RWPE2 (cell line): ENCODE results near the gene EXD3.

Experiments
- ATAC-seq: fragments of 200-7000 bp; cut with Tn5 transposase; 3 replicates; pipeline ENCODE4 v1.9.1; 2021; ENCODE audit warnings: low read depth
- DNase-seq: peaks from one replicate; pipeline ENCODE4 v3.0.0-alpha.2; 2020; ENCODE audit warnings: low spot score
- H3K27ac ChIP-seq: fragments of 450-650 bp; 2 replicates; pipeline ENCODE4 v1.5.1; 2017; ENCODE audit warnings: mild to moderate bottlenecking; ENCODE audit not compliant: poor library complexity, severe bottlenecking
- H3K27me3 ChIP-seq: fragments of 250-450 bp; sonication (Bioruptor Pico); 2 replicates; pipeline ENCODE4 v1.5.1; 2021; ENCODE audit warnings: mild to moderate bottlenecking, moderate library complexity; ENCODE audit not compliant: insufficient read depth, poor library complexity, severe bottlenecking
- H3K36me3 ChIP-seq: fragments of 250-450 bp; sonication (Bioruptor Pico); 2 replicates; pipeline ENCODE4 v1.5.1; 2020; ENCODE audit warnings: low read depth, mild to moderate bottlenecking, moderate library complexity
- H3K4me1 ChIP-seq: fragments of 250-450 bp; sonication (Bioruptor Pico); 2 replicates; pipeline ENCODE4 v1.5.1; 2021; ENCODE audit warnings: mild to moderate bottlenecking, moderate library complexity; ENCODE audit not compliant: insufficient read depth, poor library complexity, severe bottlenecking
- H3K4me3 ChIP-seq: fragments of 250-450 bp; sonication (Bioruptor Pico); 2 replicates; pipeline ENCODE4 v1.5.1; 2021; ENCODE audit warnings: mild to moderate bottlenecking, moderate library complexity; ENCODE audit not compliant: severe bottlenecking
- H3K9me3 ChIP-seq: fragments of 250-450 bp; sonication (Bioruptor Pico); 2 replicates; pipeline ENCODE4 v1.5.1; 2021; ENCODE audit warnings: mild to moderate bottlenecking, moderate library complexity; ENCODE audit not compliant: severe bottlenecking
- CTCF ChIP-seq: fragments of 450-650 bp; IDR thresholded peaks from one replicate; pipeline ENCODE4 v1.5.1; 2017; ENCODE audit warnings: mild to moderate bottlenecking, moderate library complexity; ENCODE audit not compliant: poor library complexity, severe bottlenecking

Gene EXD3

GRCh38 chr9:137366445-137366810 lies 56.5 kb downstream of the EXD3 start:
- H3K4me3 ChIP-seq: no peak overlapping the region
- no peaks in the 10 kb centered on the region for H3K9me3 ChIP-seq
- H3K27ac ChIP-seq: no peak overlapping the region
- TF ChIP-seq CTCF: no peak
- H3K27me3 ChIP-seq: no peaks in the 10 kb centered on the region
- H3K4me1 ChIP-seq: no peaks in the 10 kb centered on the region
- DNase-seq (peak; percentile 38), ATAC-seq (no peak)
- no peaks in the 10 kb centered on the region for H3K36me3 ChIP-seq

DNA sequence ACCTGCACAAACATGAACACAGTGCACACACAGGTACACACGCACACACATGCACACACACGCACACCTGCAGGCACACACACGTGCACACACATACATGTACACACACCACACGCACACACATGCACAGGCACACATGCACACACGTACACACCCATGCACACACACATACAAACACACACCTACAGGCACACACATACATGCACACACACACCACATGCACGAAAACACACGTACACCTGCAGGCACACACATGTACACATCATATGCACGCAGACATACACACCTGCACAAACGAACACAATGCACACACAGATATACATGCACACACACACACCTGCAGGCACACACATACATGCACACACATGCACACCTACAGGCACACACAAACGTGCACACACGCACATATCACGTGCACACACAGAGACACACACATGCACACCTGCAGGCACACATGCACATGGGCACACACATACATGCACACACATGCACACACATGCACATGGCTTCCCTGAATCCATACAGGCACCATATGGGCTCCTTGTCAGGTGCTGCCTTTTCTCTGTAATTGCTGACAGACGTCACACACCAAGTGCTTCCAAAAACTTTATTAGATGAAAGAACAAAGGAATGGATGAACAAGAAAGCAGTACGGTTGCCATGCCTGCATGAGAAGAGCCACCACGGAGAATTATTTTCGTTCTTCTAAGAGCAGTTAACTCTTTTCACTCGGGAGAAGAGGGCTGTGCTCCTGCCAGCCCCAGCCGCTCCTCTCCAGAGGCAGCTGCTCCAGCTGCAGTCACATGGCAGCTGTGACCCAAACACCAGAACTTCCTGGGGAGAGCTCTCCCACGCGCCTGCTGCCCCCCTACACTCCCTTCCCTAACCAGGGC lies 57.2 kb downstream of the EXD3 start:
- Histone ChIP-seq H3K9me3 (no peaks in the 10 kb centered on the region), H3K27me3 (no peaks in the 10 kb centered on the region), H3K27ac (no peak overlapping the region), H3K36me3 (no peaks in the 10 kb centered on the region), H3K4me3 (no peak overlapping the region), H3K4me1 (no peaks in the 10 kb centered on the region)
- TF ChIP-seq CTCF: no peak
- peak; percentile 12 for DNase-seq
- no peak for ATAC-seq

DNA sequence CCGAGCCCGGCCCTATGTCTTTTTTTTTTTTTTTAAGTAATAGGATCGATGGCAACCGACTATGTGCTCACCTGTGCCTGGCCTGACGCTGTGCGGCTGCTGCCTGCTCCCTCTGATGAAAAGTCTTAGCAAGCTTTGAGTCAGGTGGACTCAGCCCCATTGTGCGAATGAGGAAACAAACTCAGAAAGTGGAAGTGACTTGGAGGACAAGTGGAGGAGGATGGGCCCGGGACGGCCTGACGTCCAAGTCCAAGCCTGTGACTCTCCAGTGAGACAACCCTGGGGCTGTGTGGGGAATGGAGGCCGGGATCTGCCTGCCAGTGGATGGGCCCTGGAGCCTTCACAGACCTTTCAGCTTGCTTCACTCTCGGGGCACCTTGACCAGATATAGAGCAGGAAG lies 57.9 kb downstream of the EXD3 start:
- TF ChIP-seq CTCF: no peak
- Histone ChIP-seq H3K27me3 (no peaks in the 10 kb centered on the region), H3K4me3 (no peak overlapping the region), H3K27ac (no peak overlapping the region), H3K9me3 (no peaks in the 10 kb centered on the region), H3K4me1 (no peaks in the 10 kb centered on the region), H3K36me3 (no peaks in the 10 kb centered on the region)
- no peak for ATAC-seq
- DNase-seq: peak; percentile 31

GRCh38 chr9:137359850-137360249 lies 63.1 kb downstream of the EXD3 start:
- Histone ChIP-seq H3K27me3 (no peaks in the 10 kb centered on the region), H3K36me3 (no peaks in the 10 kb centered on the region), H3K4me1 (no peaks in the 10 kb centered on the region), H3K4me3 (no peak overlapping the region), H3K27ac (no peak overlapping the region), H3K9me3 (peaks cover 20% of the 10 kb centered on the region)
- no peak for ATAC-seq
- no peak for TF ChIP-seq CTCF
- no peak for DNase-seq

- Histone ChIP-seq H3K4me1 (no peaks in the 10 kb centered on the region), H3K27ac (no peak overlapping the region), H3K27me3 (no peaks in the 10 kb centered on the region), H3K4me3 (no peak overlapping the region), H3K36me3 (no peaks in the 10 kb centered on the region), H3K9me3 (peaks cover 20% of the 10 kb centered on the region)
- ATAC-seq (no peak), DNase-seq (no peak)
- TF ChIP-seq CTCF: no peak
These were observed 64.8 kb downstream of the EXD3 start for GRCh38 chr9:137358126-137358525.
